Kidney (tissue), 14 donors: ENCODE measurements around the gene AMZ1. TPM values are rescaled to one million over a fixed set of nuclear protein-coding genes. Genes with fewer than 3 reads are reported as not detected.
"Not testable (repeated sequence)": the region's sequence is repeated elsewhere in the genome, so short reads cannot be mapped to it uniquely, and the experiment has no call there.

Experiments used
- DNase-seq, 5 donors: peaks; one replicate each; pipeline ENCODE4 v3.0.0-alpha.2; 2013 to 2020
- FAIRE-seq: peaks from 2 replicates; lab custom pipeline; 2012; peaks lifted over from hg19 to GRCh38; lab: Jason Lieb, UNC
- H3K27ac ChIP-seq, 2 donors: one replicate each; pipeline ENCODE4 v1.7.0; 2013; ENCODE audit warnings: low read depth in 2 of 2, low read length in 2 of 2, inconsistent platforms in 1 of 2
- H3K27me3 ChIP-seq: one replicate; pipeline ENCODE4 v1.7.1; 2013; ENCODE audit warnings: low read length, inconsistent platforms; ENCODE audit not compliant: control insufficient read depth, insufficient read depth
- H3K36me3 ChIP-seq, 3 donors: one replicate each; pipeline versions ENCODE4 v1.7.0 to v1.7.1; 2013; ENCODE audit warnings: low read length in 3 of 3, control low read depth in 1 of 3, inconsistent platforms in 1 of 3; ENCODE audit not compliant: insufficient read depth in 3 of 3, control insufficient read depth in 2 of 3
- H3K4me1 ChIP-seq, 3 donors: one replicate each; pipeline versions ENCODE4 v1.7.0 to v1.7.1; 2013; ENCODE audit warnings: low read length in 3 of 3, inconsistent platforms in 1 of 3, low read depth in 1 of 3; ENCODE audit not compliant: control insufficient read depth in 2 of 3, insufficient read depth in 2 of 3
- H3K4me3 ChIP-seq, 3 donors: one replicate each; pipeline versions ENCODE4 v1.7.0 to v1.8.1; 2013; ENCODE audit warnings: low read length in 3 of 3, control low read depth in 1 of 3, inconsistent platforms in 1 of 3
- H3K9ac ChIP-seq, 3 donors: one replicate each; pipeline versions ENCODE4 v1.7.0 to v1.7.1; 2013; ENCODE audit warnings: low read length in 3 of 3, control low read depth in 1 of 3, inconsistent platforms in 1 of 3
- H3K9me3 ChIP-seq, 3 donors: one replicate each; pipeline versions ENCODE4 v1.7.0 to v1.7.1; 2013; ENCODE audit warnings: low read length in 3 of 3, control low read depth in 1 of 3, inconsistent platforms in 1 of 3; ENCODE audit not compliant: control insufficient read depth in 2 of 3, insufficient read depth in 1 of 3
- CTCF ChIP-seq: IDR thresholded peaks from 3 replicates; pipeline ENCODE4 v1.5.1; 2012; ENCODE audit warnings: mild to moderate bottlenecking, moderate library complexity, borderline replicate concordance; ENCODE audit not compliant: insufficient read depth; ENCODE audit errors: extremely low read depth
- intact Hi-C: fragments of 100-400 bp; cut with DNase I; formaldehyde crosslinking; loops from one replicate; pipeline ENCODE4 v1.11.1; 2022
- polyA plus RNA-seq: library from polyadenylated mRNA; stranded (reverse); fragments of 350-450 nt; fragmentation: Illumina TruSeq; extraction: RNeasy Lipid Tissue Mini Kit (QIAGEN cat#74804); gene quantifications from one replicate; pipeline ENCODE4 v1.2.3, GENCODE V29; 2014; ENCODE audit warnings: low read depth, low replicate concordance; ENCODE audit not compliant: insufficient read depth
- total RNA-seq: library from RNA; stranded (reverse); fragmentation: NEBNext Ultra II Directional; extraction: Animal tissue kit (Norgen Biotek cat#: 25700); gene quantifications from one replicate; pipeline ENCODE4 v1.2.1, GENCODE V29; 2021
- donor health status: control.
- donor health status: control.
- donor health status: control.
- donor health status: control.
- donor health status: control.
- donor health status: DM: yes; HTN: yes; CAD: no.
- donor health status: Normal renal cell carcinoma (clear cell type).

The AMZ1 gene
- total and polyA plus RNA-seq, 2 donors from 2014 or later: 0.16 TPM; not detected in 1

- H3K9me3 ChIP-seq: no peaks in the 10 kb centered on the region
- no peak overlapping the region for H3K9ac ChIP-seq
- no peak for TF ChIP-seq CTCF
- intact Hi-C loops: no loop called here
- H3K36me3 ChIP-seq: no peaks in the 10 kb centered on the region
- FAIRE-seq (no peak), DNase-seq (no peak)
- peaks cover 0 to 8% (median 0%) of the 10 kb centered on the region in 3 donors for H3K4me1 ChIP-seq
- H3K27ac ChIP-seq: no peak overlapping the region
- no peak overlapping the region for H3K4me3 ChIP-seq
- H3K27me3 ChIP-seq: peaks cover 8% of the 10 kb centered on the region
These were observed 3.2 kb downstream of the AMZ1 start for GRCh38 chr7:2691011-2691707.

GRCh38 chr7:2691932-2692439 lies 4.0 kb downstream of the AMZ1 start:
- H3K27me3 ChIP-seq, H3K4me3 ChIP-seq, H3K36me3 ChIP-seq, H3K9me3 ChIP-seq, intact Hi-C loops, H3K4me1 ChIP-seq, FAIRE-seq, H3K27ac ChIP-seq, DNase-seq, H3K9ac ChIP-seq: not testable (repeated sequence)

- Histone ChIP-seq H3K9ac (no peak overlapping the region), H3K27me3 (peaks cover 8% of the 10 kb centered on the region), H3K4me3 (no peak overlapping the region), H3K36me3 (no peaks in the 10 kb centered on the region), H3K27ac (no peak overlapping the region), H3K9me3 (no peaks in the 10 kb centered on the region), H3K4me1 (peaks cover 0 to 6% (median 0%) of the 10 kb centered on the region in 3 donors)
- no peak for TF ChIP-seq CTCF
- FAIRE-seq (no peak), DNase-seq (no peak)
- intact Hi-C loops: no loop called here
These were observed 4.5 kb downstream of the AMZ1 start for GRCh38 chr7:2692543-2692942.

GRCh38 chr7:2693420-2694121 lies 5.6 kb downstream of the AMZ1 start:
- H3K9me3 ChIP-seq, H3K4me3 ChIP-seq, H3K36me3 ChIP-seq, intact Hi-C loops, DNase-seq, FAIRE-seq, H3K27ac ChIP-seq, H3K27me3 ChIP-seq, H3K4me1 ChIP-seq, H3K9ac ChIP-seq: not testable (repeated sequence)

- H3K9ac ChIP-seq, intact Hi-C loops, H3K27me3 ChIP-seq, H3K9me3 ChIP-seq, H3K4me3 ChIP-seq, DNase-seq, H3K4me1 ChIP-seq, H3K27ac ChIP-seq, H3K36me3 ChIP-seq, FAIRE-seq: not testable (repeated sequence)
These were observed 6.1 kb downstream of the AMZ1 start for GRCh38 chr7:2694122-2694436.
